ENCODE data around the gene ATF6. TPM values are rescaled to one million over a fixed set of nuclear protein-coding genes. Genes with fewer than 3 reads are reported as not detected.

Gene ATF6
- total RNA-seq, 2 experiments from 2014 or later: 16.9 to 17.3 TPM

GRCh38 chr1:162003061-162003829 is 237.1 kb downstream of the ATF6 start:
- Mint-ChIP-seq H3K36me3 (ENCODE audit: low read depth) (no peaks in the 10 kb centered on the region), H3K4me1 (ENCODE audit: low read depth) (no peaks in the 10 kb centered on the region), H3K27ac (no peak overlapping the region), H3K27me3 (no peaks in the 10 kb centered on the region), H3K9me3 (no peaks in the 10 kb centered on the region), H3K4me3 (no peak overlapping the region)
- DNase-seq (no peak), ATAC-seq (no peak)
- CTCF ChIA-PET: no interaction called here
- POLR2A ChIA-PET: interaction anchor here (1.2 kb wide), 1 partner anchor 11 kb away, joined by 3 read pairs; no protein-coding TSS in a partner anchor
- TF ChIP-seq CTCF (IDR thresholded peaks at IDR 0.05): no peak
- intact Hi-C loops (cut with micrococcal nuclease): no loop called here

- ChIA-PET POLR2A (interaction anchor here (1.2 kb wide), 1 partner anchor 11 kb away, joined by 3 read pairs; no protein-coding TSS in a partner anchor), CTCF (no interaction called here)
- no peaks in the 10 kb centered on the region for H3K4me1 Mint-ChIP-seq (ENCODE audit: low read depth)
- intact Hi-C loops (cut with micrococcal nuclease): no loop called here
- TF ChIP-seq CTCF (IDR thresholded peaks at IDR 0.05): no peak
- no peaks in the 10 kb centered on the region for H3K27me3 Mint-ChIP-seq
- H3K4me3 Mint-ChIP-seq: no peak overlapping the region
- no peak for DNase-seq
- no peak for ATAC-seq
- H3K36me3 Mint-ChIP-seq (ENCODE audit: low read depth): no peaks in the 10 kb centered on the region
- no peak overlapping the region for H3K27ac Mint-ChIP-seq
- H3K9me3 Mint-ChIP-seq: no peaks in the 10 kb centered on the region
Observed at GRCh38 chr1:162003830-162004215, 237.7 kb downstream of the ATF6 start.

- CTCF ChIA-PET: no interaction called here
Observed at GRCh38 chr1:162004441-162004950, 238.4 kb downstream of the ATF6 start.

GRCh38 chr1:162006081-162006480 is 240.0 kb downstream of the ATF6 start:
- Mint-ChIP-seq H3K4me1 (ENCODE audit: low read depth) (no peaks in the 10 kb centered on the region), H3K9me3 (no peaks in the 10 kb centered on the region), H3K4me3 (no peak overlapping the region), H3K36me3 (ENCODE audit: low read depth) (no peaks in the 10 kb centered on the region), H3K27me3 (no peaks in the 10 kb centered on the region), H3K27ac (no peak overlapping the region)
- intact Hi-C loops (cut with micrococcal nuclease): no loop called here
- DNase-seq (no peak), ATAC-seq (no peak)
- ChIA-PET POLR2A (no interaction called here), CTCF (interaction anchor here (0.9 to 1.1 kb wide), 3 partner anchors 31 to 50 kb away, joined by 3 to 5 read pairs (median 3); no protein-coding TSS in a partner anchor)
- TF ChIP-seq CTCF (IDR thresholded peaks at IDR 0.05): no peak

More at GRCh38 chr1:162004441-162004950, 238.4 kb downstream of the ATF6 start:
- intact Hi-C loops (cut with micrococcal nuclease): no loop called here
- Mint-ChIP-seq H3K4me1 (ENCODE audit: low read depth) (no peaks in the 10 kb centered on the region), H3K9me3 (no peaks in the 10 kb centered on the region), H3K36me3 (ENCODE audit: low read depth) (no peaks in the 10 kb centered on the region), H3K27ac (no peak overlapping the region), H3K27me3 (no peaks in the 10 kb centered on the region), H3K4me3 (no peak overlapping the region)
- no peak for DNase-seq
- no peak for ATAC-seq
- POLR2A ChIA-PET: interaction anchor here (1.2 kb wide), 1 partner anchor 10 kb away, joined by 3 read pairs; no protein-coding TSS in a partner anchor
- no peak for TF ChIP-seq CTCF (IDR thresholded peaks at IDR 0.05)

GRCh38 chr1:162007466-162007865 is 241.3 kb downstream of the ATF6 start:
- no peak for DNase-seq
- CTCF ChIA-PET: no interaction called here
- no peaks in the 10 kb centered on the region for H3K4me1 Mint-ChIP-seq (ENCODE audit: low read depth)

More at GRCh38 chr1:162007466-162007865, 241.3 kb downstream of the ATF6 start:
- POLR2A ChIA-PET: no interaction called here
- no peaks in the 10 kb centered on the region for H3K9me3 Mint-ChIP-seq
- no peaks in the 10 kb centered on the region for H3K27me3 Mint-ChIP-seq
- H3K4me3 Mint-ChIP-seq: no peak overlapping the region
- H3K36me3 Mint-ChIP-seq (ENCODE audit: low read depth): no peaks in the 10 kb centered on the region
- TF ChIP-seq CTCF (IDR thresholded peaks at IDR 0.05): no peak
- intact Hi-C loops (cut with micrococcal nuclease): no loop called here
- no peak overlapping the region for H3K27ac Mint-ChIP-seq
- ATAC-seq: no peak
